Measurements from ENCODE around the gene GNAQ.

Gene GNAQ

GRCh38 chr9:77805810-77806209 is 225.8 kb downstream of the GNAQ start:
- DNase-seq (ENCODE audit: extremely low spot score), result no peak
- POLR2A ChIA-PET, result no interaction called here
- no peak for TF ChIP-seq CTCF (IDR thresholded peaks at IDR 0.05; ENCODE audit: control extremely low read depth, extremely low read depth, low read depth, missing control alignments)
- CTCF ChIA-PET, result interaction anchor here (1.1 to 2.0 kb wide), 2 partner anchors 14 to 150 kb away, joined by 3 to 5 read pairs; no protein-coding TSS in a partner anchor

DNA sequence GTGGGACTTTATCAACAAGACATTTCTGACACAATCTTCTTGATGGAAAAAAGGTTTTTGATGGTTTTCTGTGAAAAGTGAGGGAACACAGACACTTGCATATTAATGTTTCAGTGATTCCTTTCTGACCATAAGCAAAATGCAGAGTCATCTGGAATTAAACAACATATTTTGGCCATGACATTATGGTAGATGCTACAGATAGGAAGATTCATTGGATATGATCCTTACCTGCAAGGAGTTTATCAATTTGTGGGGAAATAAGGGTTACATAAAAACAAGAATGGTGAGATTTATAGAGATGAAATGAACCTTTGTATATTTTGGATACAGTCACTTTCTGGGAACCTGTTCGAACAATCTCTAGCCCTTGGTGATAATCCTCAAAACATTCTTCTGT is 228.2 kb downstream of the GNAQ start:
- TF ChIP-seq CTCF (IDR thresholded peaks at IDR 0.05; ENCODE audit: control extremely low read depth, extremely low read depth, low read depth, missing control alignments), result no peak
- ChIA-PET CTCF (interaction anchor here (1.1 to 2.2 kb wide), 2 partner anchors 12 to 15 kb away, joined by 3 to 12 read pairs; no protein-coding TSS in a partner anchor), POLR2A (no interaction called here)
- no peak for DNase-seq (ENCODE audit: extremely low spot score)

GRCh38 chr9:77802515-77803293 is 228.9 kb downstream of the GNAQ start:
- no peak for DNase-seq (ENCODE audit: extremely low spot score)
- no peak for TF ChIP-seq CTCF (IDR thresholded peaks at IDR 0.05; ENCODE audit: control extremely low read depth, extremely low read depth, low read depth, missing control alignments)
- ChIA-PET POLR2A (no interaction called here), CTCF (interaction anchor here (1.0 to 2.2 kb wide), 3 partner anchors 11 to 15 kb away, joined by 3 to 12 read pairs (median 3); no protein-coding TSS in a partner anchor)

GRCh38 chr9:77802064-77802463 is 229.5 kb downstream of the GNAQ start:
- no peak for TF ChIP-seq CTCF (IDR thresholded peaks at IDR 0.05; ENCODE audit: control extremely low read depth, extremely low read depth, low read depth, missing control alignments)
- POLR2A ChIA-PET, result no interaction called here
- no peak for DNase-seq (ENCODE audit: extremely low spot score)
- CTCF ChIA-PET, result interaction anchor here (1.0 to 2.2 kb wide), 2 partner anchors 11 to 16 kb away, joined by 3 to 12 read pairs; no protein-coding TSS in a partner anchor

DNA sequence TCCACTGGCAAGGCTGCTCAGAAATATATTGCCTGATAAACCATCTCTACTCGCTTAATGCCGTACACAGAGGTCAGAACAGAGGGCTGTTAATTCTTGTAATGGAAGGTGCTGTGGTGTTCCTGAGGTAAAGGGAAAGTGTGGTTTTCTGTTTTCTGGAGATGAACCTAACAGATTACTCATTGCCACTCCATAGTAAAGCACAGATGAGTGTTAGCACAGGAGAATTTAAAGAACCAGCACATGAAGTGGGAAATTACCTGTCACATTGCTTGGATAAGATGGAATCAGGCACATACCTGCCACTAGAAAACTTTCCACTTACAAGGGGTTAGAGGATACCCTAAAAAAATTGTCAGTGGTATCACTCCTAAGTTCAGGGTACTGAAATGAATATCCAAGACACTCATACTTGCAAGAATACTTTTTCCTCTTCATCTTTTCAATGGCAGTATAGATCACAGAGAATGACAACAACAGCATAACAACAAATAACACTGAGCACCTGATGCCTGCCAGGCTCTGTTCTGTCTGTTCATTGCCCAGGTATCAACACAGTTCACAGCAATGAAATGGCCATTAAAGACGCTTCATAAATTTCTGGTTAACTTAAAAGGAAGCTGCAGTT is 230.6 kb downstream of the GNAQ start:
- ChIA-PET CTCF (interaction anchor here (2.2 kb wide), 1 partner anchor 10 kb away, joined by 12 read pairs; no protein-coding TSS in a partner anchor), POLR2A (no interaction called here)
- no peak for DNase-seq (ENCODE audit: extremely low spot score)
- no peak for TF ChIP-seq CTCF (IDR thresholded peaks at IDR 0.05; ENCODE audit: control extremely low read depth, extremely low read depth, low read depth, missing control alignments)

DNA sequence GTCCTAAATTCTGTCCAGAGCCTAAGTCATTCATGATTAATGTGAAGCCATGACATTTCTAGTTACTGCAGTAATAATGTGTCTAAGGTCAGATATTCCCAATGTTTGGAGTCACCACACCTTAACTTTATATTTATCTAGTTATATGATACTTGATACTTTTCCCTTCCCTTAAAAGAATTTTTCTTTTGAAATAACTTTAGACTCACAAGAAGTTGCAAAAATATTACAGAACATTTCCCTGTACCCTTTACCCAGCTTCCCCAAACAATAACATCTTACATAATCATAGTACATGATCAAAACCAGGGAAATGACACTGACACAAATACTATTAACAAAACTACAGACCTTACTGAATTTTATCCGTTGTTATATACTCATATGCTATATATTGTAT is 233.5 kb downstream of the GNAQ start:
- no peak for TF ChIP-seq CTCF (IDR thresholded peaks at IDR 0.05; ENCODE audit: control extremely low read depth, extremely low read depth, low read depth, missing control alignments)
- ChIA-PET CTCF (no interaction called here), POLR2A (no interaction called here)
- DNase-seq (ENCODE audit: extremely low spot score), result no peak

Measured in GM10248 (cell line).